Esophagus squamous epithelium (tissue), 5 donors: ENCODE measurements around the gene OPCML. TPM values are rescaled to one million over a fixed set of nuclear protein-coding genes. Genes with fewer than 3 reads are reported as not detected.

Experiments used
- DNase-seq: peaks from one replicate; lab custom pipeline; 2025; lab: John Stamatoyannopoulos, UW
- H3K27ac ChIP-seq, 4 donors: fragments of 200-600 bp; sonication (generic); one replicate each; pipeline ENCODE4 v1.5.1; 2016 to 2019; ENCODE audit warnings: mild to moderate bottlenecking in 1 of 4
- H3K27me3 ChIP-seq, 4 donors: fragments of 200-600 bp; sonication (generic); 1 replicate in 3 of 4; 2 replicates in 1 of 4; pipeline versions ENCODE4 v1.5.1 to v1.6.0; 2017 to 2021; ENCODE audit warnings: antibody characterized with exemption in 1 of 4
- H3K36me3 ChIP-seq, 3 donors: fragments of 200-600 bp; sonication (generic); one replicate each; pipeline ENCODE4 v1.5.1; 2016 to 2019
- H3K4me1 ChIP-seq, 3 donors: fragments of 200-600 bp; sonication (generic); one replicate each; pipeline ENCODE4 v1.5.1; 2017 to 2019
- H3K4me3 ChIP-seq, 4 donors: fragments of 200-600 bp; sonication (generic); 1 replicate in 3 of 4; 2 replicates in 1 of 4; pipeline ENCODE4 v1.5.1; 2016 to 2019; ENCODE audit warnings: mild to moderate bottlenecking in 2 of 4, moderate library complexity in 1 of 4
- H3K9me3 ChIP-seq, 3 donors: fragments of 200-600 bp; sonication (generic); one replicate each; pipeline ENCODE4 v1.5.1; 2016 to 2019
- POLR2A ChIP-seq, 4 donors: fragments of 450-650 bp; IDR thresholded peaks; one replicate each; pipeline ENCODE4 v1.6.1; 2017; ENCODE audit warnings: antibody characterized with exemption in 4 of 4, mild to moderate bottlenecking in 4 of 4, moderate library complexity in 3 of 4
- WGBS, 2 donors: methylation state at CpG; one replicate each; pipeline ENCODE4 v1.1.5; 2018; 5-methylcytosine and 5-hydroxymethylcytosine counted together
- intact Hi-C: fragments of 100-400 bp; cut with DNase I; formaldehyde crosslinking; loops from one replicate; pipeline ENCODE4 v1.15.0; 2022
- total RNA-seq, 4 donors: library from RNA; depleted of rRNA; stranded (reverse); fragments of >200 nt; gene quantifications; one replicate each; pipeline ENCODE4 v1.1.0, GENCODE V29; 2016
- TF ChIP-seq, protein P1 (sequence below), 6 experiments: fragments of 450-650 bp in 4 of 6; fragments of 200-600 bp in 2 of 6; sonication (generic) in 2 of 6; IDR thresholded peaks; one replicate each; pipeline ENCODE4 v1.5.1; 2016 to 2019; ENCODE audit warnings: antibody characterized with exemption in 6 of 6, mild to moderate bottlenecking in 4 of 6, moderate library complexity in 4 of 6
- donor health status: DM: yes; HTN: yes; CAD: no.

Gene OPCML
- total RNA-seq, 4 donors from 2014 or later = under 0.01 TPM; not detected in 3

DNA sequence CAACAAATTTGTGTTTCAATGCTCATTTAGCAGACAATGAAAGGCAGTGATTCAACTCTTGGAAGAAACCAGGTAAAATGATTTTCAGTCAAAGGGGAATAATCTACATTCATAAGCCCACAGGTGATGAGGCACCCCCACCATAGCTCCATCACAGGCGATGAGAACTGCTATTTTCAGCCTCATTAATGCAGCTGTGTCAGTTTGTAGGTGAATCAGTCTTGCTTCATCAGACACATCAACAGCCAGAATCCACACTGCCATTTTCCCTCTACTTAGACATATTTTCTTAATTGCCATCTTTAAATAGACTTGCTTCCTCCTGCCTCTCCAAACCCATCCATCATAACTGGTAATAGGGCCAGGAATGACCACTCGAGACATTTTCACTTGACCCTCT lies 701.0 kb downstream of the OPCML start:
- no peak for DNase-seq
- Histone ChIP-seq H3K27me3 (no peaks in the 10 kb centered on the region), H3K27ac (no peak overlapping the region), H3K36me3 (no peaks in the 10 kb centered on the region), H3K4me1 (no peaks in the 10 kb centered on the region), H3K4me3 (no peak overlapping the region), H3K9me3 (no peaks in the 10 kb centered on the region)
- intact Hi-C loops = no loop called here
- TF ChIP-seq POLR2A (IDR thresholded peaks at IDR 0.05) = no peak
- TF ChIP-seq, protein P1, sequence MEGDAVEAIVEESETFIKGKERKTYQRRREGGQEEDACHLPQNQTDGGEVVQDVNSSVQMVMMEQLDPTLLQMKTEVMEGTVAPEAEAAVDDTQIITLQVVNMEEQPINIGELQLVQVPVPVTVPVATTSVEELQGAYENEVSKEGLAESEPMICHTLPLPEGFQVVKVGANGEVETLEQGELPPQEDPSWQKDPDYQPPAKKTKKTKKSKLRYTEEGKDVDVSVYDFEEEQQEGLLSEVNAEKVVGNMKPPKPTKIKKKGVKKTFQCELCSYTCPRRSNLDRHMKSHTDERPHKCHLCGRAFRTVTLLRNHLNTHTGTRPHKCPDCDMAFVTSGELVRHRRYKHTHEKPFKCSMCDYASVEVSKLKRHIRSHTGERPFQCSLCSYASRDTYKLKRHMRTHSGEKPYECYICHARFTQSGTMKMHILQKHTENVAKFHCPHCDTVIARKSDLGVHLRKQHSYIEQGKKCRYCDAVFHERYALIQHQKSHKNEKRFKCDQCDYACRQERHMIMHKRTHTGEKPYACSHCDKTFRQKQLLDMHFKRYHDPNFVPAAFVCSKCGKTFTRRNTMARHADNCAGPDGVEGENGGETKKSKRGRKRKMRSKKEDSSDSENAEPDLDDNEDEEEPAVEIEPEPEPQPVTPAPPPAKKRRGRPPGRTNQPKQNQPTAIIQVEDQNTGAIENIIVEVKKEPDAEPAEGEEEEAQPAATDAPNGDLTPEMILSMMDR (IDR thresholded peaks at IDR 0.05) = no peak
- WGBS, 2 donors = 59 to 70% methylated on average over 2 of the region's 2 CpGs

DNA sequence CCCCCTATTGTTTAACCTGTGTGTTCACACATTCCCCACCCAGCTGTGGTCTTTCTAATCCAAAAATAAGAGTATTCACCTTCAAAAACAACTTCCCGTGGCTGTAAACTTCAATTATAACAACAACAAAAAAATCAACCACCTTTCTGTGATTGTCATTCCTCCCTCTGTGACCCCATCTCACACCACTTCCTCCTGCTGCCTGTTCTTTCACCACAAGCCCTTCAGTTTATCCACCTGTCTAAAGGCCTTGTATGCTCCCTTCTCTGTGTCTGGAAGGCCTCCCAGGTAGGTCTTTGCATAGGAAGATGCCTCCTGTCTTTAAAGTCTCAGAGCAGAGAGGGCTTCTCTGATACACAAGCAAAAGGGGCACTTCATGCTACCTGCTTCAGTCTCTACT lies 707.7 kb downstream of the OPCML start:
- H3K36me3 ChIP-seq = no peaks in the 10 kb centered on the region
- intact Hi-C loops = no loop called here
- H3K4me1 ChIP-seq = no peaks in the 10 kb centered on the region
- no peak for DNase-seq
- WGBS, 2 donors = 61 to 70% methylated on average over 1 of the region's 1 CpG
- TF ChIP-seq, protein P1 (IDR thresholded peaks at IDR 0.05) = no peak
- no peak for TF ChIP-seq POLR2A (IDR thresholded peaks at IDR 0.05)
- H3K27ac ChIP-seq = no peak overlapping the region
- H3K4me3 ChIP-seq = no peak overlapping the region
- H3K9me3 ChIP-seq = no peaks in the 10 kb centered on the region
- no peaks in the 10 kb centered on the region for H3K27me3 ChIP-seq

DNA sequence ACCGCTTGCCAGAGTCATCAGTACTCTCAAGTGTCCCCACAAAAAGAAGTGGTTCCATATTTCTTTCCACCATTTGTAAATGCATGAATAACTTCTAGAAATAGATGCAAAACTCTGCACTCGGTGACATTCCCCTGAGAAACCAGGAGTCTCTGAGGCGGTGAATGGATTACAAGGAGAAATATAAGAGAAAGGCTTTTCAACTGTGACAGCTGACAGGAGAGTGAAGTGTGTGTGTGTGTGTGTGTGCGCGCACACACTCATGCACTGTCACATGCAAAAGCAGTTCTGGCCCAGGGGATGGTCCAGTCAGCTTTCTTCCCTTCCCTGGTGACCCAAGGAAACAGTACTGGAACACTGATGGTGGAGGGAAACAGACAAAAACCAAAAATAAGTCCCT lies 710.0 kb downstream of the OPCML start:
- 86 to 93% methylated on average over 5 of the region's 5 CpGs for WGBS, 2 donors
- no peak overlapping the region for H3K4me3 ChIP-seq
- intact Hi-C loops = no loop called here

DNA sequence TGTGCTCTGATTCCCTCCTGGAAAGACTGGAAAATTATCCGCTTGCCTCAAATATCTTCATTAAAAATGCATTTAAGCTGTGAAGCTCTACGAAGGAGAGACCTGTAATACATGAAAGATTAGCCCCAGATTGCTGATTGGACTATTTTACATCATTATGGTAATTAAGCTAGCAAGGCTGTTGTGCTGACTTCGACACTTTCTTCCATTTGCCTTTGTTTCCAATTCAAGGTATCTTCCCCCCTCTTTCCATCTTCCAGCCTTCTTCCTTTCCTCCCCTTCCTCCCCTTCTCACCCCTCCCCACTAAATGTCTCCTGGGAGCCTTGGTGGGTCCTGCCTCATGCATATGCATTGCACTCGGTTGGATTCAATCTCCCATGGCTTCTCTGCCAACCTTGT lies 710.8 kb downstream of the OPCML start:
- DNase-seq = no peak
- no peaks in the 10 kb centered on the region for H3K27me3 ChIP-seq
- no peaks in the 10 kb centered on the region for H3K4me1 ChIP-seq
- H3K36me3 ChIP-seq = no peaks in the 10 kb centered on the region
- no peak overlapping the region for H3K4me3 ChIP-seq
- intact Hi-C loops = no loop called here
- no peak for TF ChIP-seq POLR2A (IDR thresholded peaks at IDR 0.05)
- TF ChIP-seq, protein P1 (IDR thresholded peaks at IDR 0.05) = no peak
- no peak overlapping the region for H3K27ac ChIP-seq
- no peaks in the 10 kb centered on the region for H3K9me3 ChIP-seq
- 62 to 67% methylated on average over 4 of the region's 4 CpGs for WGBS, 2 donors

More for the DNA sequence above, 710.0 kb downstream of the OPCML start:
- no peaks in the 10 kb centered on the region for H3K4me1 ChIP-seq
- no peak overlapping the region for H3K27ac ChIP-seq
- H3K36me3 ChIP-seq = no peaks in the 10 kb centered on the region
- TF ChIP-seq POLR2A (IDR thresholded peaks at IDR 0.05) = no peak
- TF ChIP-seq, protein P1 (IDR thresholded peaks at IDR 0.05) = no peak
- no peak for DNase-seq
- no peaks in the 10 kb centered on the region for H3K9me3 ChIP-seq
- H3K27me3 ChIP-seq = no peaks in the 10 kb centered on the region

DNA sequence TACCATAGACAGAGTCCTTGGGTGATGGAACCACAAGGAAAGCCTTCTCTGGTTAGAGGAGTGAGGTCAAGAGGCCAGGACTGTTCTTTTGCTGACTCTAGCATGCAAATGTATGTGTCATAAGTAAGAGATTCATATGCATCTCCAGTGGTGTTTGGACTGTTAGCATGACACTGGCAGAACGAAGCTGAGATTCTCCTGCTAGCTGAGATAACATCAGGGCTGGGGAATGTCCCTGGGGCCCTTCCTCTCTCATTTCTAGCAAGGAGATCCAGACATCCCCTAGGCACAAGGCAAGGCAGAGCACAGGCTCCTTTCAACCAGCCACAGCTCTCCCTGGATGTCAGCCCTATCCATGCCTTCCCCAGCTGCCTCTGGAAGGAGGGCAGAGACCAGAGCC lies 711.3 kb downstream of the OPCML start:
- no peaks in the 10 kb centered on the region for H3K27me3 ChIP-seq
- intact Hi-C loops = no loop called here
- no peak overlapping the region for H3K4me3 ChIP-seq
- WGBS, 2 donors = 17 to 38% methylated on average over 1 of the region's 1 CpG
- no peak overlapping the region for H3K27ac ChIP-seq
- H3K36me3 ChIP-seq = no peaks in the 10 kb centered on the region
- H3K4me1 ChIP-seq = no peaks in the 10 kb centered on the region
- no peak for DNase-seq
- no peak for TF ChIP-seq POLR2A (IDR thresholded peaks at IDR 0.05)
- TF ChIP-seq, protein P1 (IDR thresholded peaks at IDR 0.05) = no peak
- H3K9me3 ChIP-seq = no peaks in the 10 kb centered on the region
